B cell (primary cell): ENCODE data around the gene SLC45A3. TPM values are rescaled to one million over a fixed set of nuclear protein-coding genes. Genes with fewer than 3 reads are reported as not detected.

Experiments
- ATAC-seq: fragments of 200-7000 bp; cut with Tn5 transposase; one replicate; pipeline ENCODE4 v1.10.0; 2021; ENCODE audit warnings: low read depth, mild to moderate bottlenecking, moderate number of reproducible peaks, moderate library complexity
- CTCF ChIA-PET: fragments of 350-600 bp; sonication (Branson Sonifier 250); formaldehyde crosslinking; loops from one replicate; lab custom pipeline; 2021; ENCODE audit warnings: antibody characterized with exemption, inconsistent platforms; lab: Charles Lee
- POLR2A ChIA-PET: fragments of 350-600 bp; sonication (Branson Sonifier 250); formaldehyde crosslinking; loops from one replicate; lab custom pipeline; 2021; ENCODE audit warnings: antibody characterized with exemption; lab: Charles Lee
- DNase-seq: peaks from one replicate; pipeline ENCODE4 v3.0.0; 2013
- H2AFZ ChIP-seq: 2 replicates; pipeline ENCODE4 v1.6.1; 2012; ENCODE audit warnings: mild to moderate bottlenecking, low read depth, low read length; ENCODE audit not compliant: insufficient read depth, poor library complexity, severe bottlenecking
- H3K27ac ChIP-seq, 2 donors: 1 replicate in 1 of 2; 2 replicates in 1 of 2; pipeline ENCODE4 v1.5.1; 2012 to 2013; ENCODE audit warnings: low read length in 2 of 2, mild to moderate bottlenecking in 2 of 2, moderate library complexity in 1 of 2
- H3K27me3 ChIP-seq, 4 experiments: fragments of 200-600 bp in 1 of 4; sonication (generic) in 1 of 4; replicated peaks in 1 of 4; 1 replicate in 2 of 4; 2 replicates in 2 of 4; pipeline versions ENCODE4 v1.6.1 to v1.7.0; 2013 to 2016; ENCODE audit warnings: low read length in 3 of 4, mild to moderate bottlenecking in 2 of 4, mixed read lengths in 1 of 4, moderate library complexity in 1 of 4; ENCODE audit not compliant: insufficient read depth in 4 of 4, control insufficient read depth in 3 of 4; ENCODE audit errors: control extremely low read depth in 1 of 4
- H3K36me3 ChIP-seq, 2 experiments: replicated peaks in 1 of 2; 1 replicate in 1 of 2; 2 replicates in 1 of 2; pipeline versions ENCODE4 v1.6.1 to v1.7.1; 2013; ENCODE audit warnings: low read length in 1 of 2; ENCODE audit not compliant: insufficient read depth in 2 of 2, control insufficient read depth in 1 of 2; ENCODE audit errors: control extremely low read depth in 1 of 2, extremely low read depth in 1 of 2
- H3K4me1 ChIP-seq, 2 donors: fragments of 200-600 bp in 1 of 2; sonication (generic) in 1 of 2; 1 replicate in 1 of 2; 2 replicates in 1 of 2; pipeline versions ENCODE4 v1.5.1 to v1.6.1; 2013 to 2017; ENCODE audit warnings: low read length in 2 of 2; ENCODE audit not compliant: control insufficient read depth in 2 of 2, insufficient read depth in 2 of 2
- H3K4me2 ChIP-seq: replicated peaks from 2 replicates; pipeline ENCODE3; 2012; ENCODE audit warnings: mild to moderate bottlenecking, low read depth, low read length; ENCODE audit not compliant: poor library complexity, severe bottlenecking
- H3K4me3 ChIP-seq, 5 experiments: fragments of 200-600 bp in 1 of 5; sonication (generic) in 1 of 5; 1 replicate in 3 of 5; 2 replicates in 2 of 5; pipeline versions ENCODE4 v1.5.1 to v1.7.0; 2011 to 2016; ENCODE audit warnings: low read length in 4 of 5, mild to moderate bottlenecking in 4 of 5, low read depth in 2 of 5, control low read depth in 1 of 5, moderate library complexity in 1 of 5; ENCODE audit not compliant: insufficient read depth in 1 of 5; ENCODE audit errors: control extremely low read depth in 1 of 5, extremely low read depth in 1 of 5
- H3K79me2 ChIP-seq: fragments of 200-600 bp; sonication (generic); one replicate; pipeline ENCODE4 v1.6.0; 2016; ENCODE audit warnings: low read length; ENCODE audit not compliant: control insufficient read depth, insufficient read depth
- H3K9ac ChIP-seq: fragments of 200-600 bp; sonication (generic); 2 replicates; pipeline ENCODE4 v1.6.1; 2017; ENCODE audit warnings: mild to moderate bottlenecking, low read length, moderate library complexity
- H3K9me3 ChIP-seq, 3 donors: one replicate each; pipeline versions ENCODE4 v1.6.1 to v1.7.1; 2013; ENCODE audit warnings: low read length in 2 of 3; ENCODE audit not compliant: control insufficient read depth in 2 of 3, insufficient read depth in 1 of 3; ENCODE audit errors: control extremely low read depth in 1 of 3
- H4K20me1 ChIP-seq: 2 replicates; pipeline ENCODE4 v1.6.0; 2012; ENCODE audit warnings: mild to moderate bottlenecking, low read length; ENCODE audit not compliant: insufficient read depth, control insufficient read depth, poor library complexity, severe bottlenecking
- H3K27ac Mint-ChIP-seq: one replicate; pipeline ENCODE4 v1.8.0; 2021; ENCODE audit warnings: mixed read lengths
- H3K27me3 Mint-ChIP-seq: one replicate; pipeline ENCODE4 v1.8.0; 2021; ENCODE audit warnings: mixed read lengths
- H3K4me1 Mint-ChIP-seq: one replicate; pipeline ENCODE4 v1.8.0; 2021; ENCODE audit warnings: mixed read lengths
- H3K4me3 Mint-ChIP-seq: one replicate; pipeline ENCODE4 v1.8.0; 2021; ENCODE audit warnings: mixed read lengths
- H3K9me3 Mint-ChIP-seq: one replicate; pipeline ENCODE4 v1.8.0; 2022; ENCODE audit warnings: mixed read lengths; ENCODE audit not compliant: insufficient read depth
- EZH2 ChIP-seq: IDR thresholded peaks from 2 replicates; pipeline ENCODE4 v1.6.1; 2012; ENCODE audit warnings: borderline replicate concordance, low read depth, mild to moderate bottlenecking, moderate library complexity, low read length; ENCODE audit not compliant: insufficient read depth, poor library complexity, severe bottlenecking
- WGBS: methylation state at CpG from one replicate; pipeline ENCODE4 v1.1.5; 2013; ENCODE audit warnings: missing lambda C conversion rate; ENCODE audit not compliant: insufficient coverage; 5-methylcytosine and 5-hydroxymethylcytosine counted together
- intact Hi-C: fragments of 100-400 bp; cut with micrococcal nuclease; formaldehyde crosslinking; loops from one replicate; pipeline ENCODE4 v1.10.0; 2022
- polyA plus RNA-seq: library from polyadenylated mRNA; depleted of rRNA; stranded (reverse); fragments of >200 nt; gene quantifications from 2 replicates; pipeline ENCODE4 v1.2.3, GENCODE V29; 2012
- total RNA-seq, 2 donors: library from RNA; stranded (reverse); fragments of 120-200 nt in 1 of 2; gene quantifications; 1 replicate in 1 of 2; 2 replicates in 1 of 2; pipeline versions ENCODE4 v1.2.3 to v1.2.4, GENCODE V29; 2013 to 2022
- TF ChIP-seq, protein P1 (sequence below): fragments of 200-600 bp; IDR thresholded peaks from one replicate; pipeline ENCODE4 v1.8.0; 2022; ENCODE audit warnings: antibody characterized with exemption, mild to moderate bottlenecking

Gene SLC45A3
- total and polyA plus RNA-seq, 2 donors (not counting 1 experiment from before 2014, with no cell fraction given): 5.0 to 23.9 TPM

GRCh38 chr1:205699416-205699815 lies 19.1 kb upstream of the SLC45A3 start:
- no peak overlapping the region for H3K27ac Mint-ChIP-seq
- H3K4me1 Mint-ChIP-seq: peaks cover 13% of the 10 kb centered on the region
- Histone ChIP-seq H3K36me3 (no peaks in the 10 kb centered on the region), H3K4me3 (no peak overlapping the region), H3K4me2 (no peak overlapping the region), H3K9me3 (no peaks in the 10 kb centered on the region), H2AFZ (no peak overlapping the region), H3K27ac (no peak overlapping the region), H3K4me1 (peaks cover 18 to 19% of the 10 kb centered on the region in 2 donors), H3K9ac (no peak overlapping the region), H4K20me1 (no peaks in the 10 kb centered on the region), H3K27me3 (no peaks in the 10 kb centered on the region), H3K79me2 (no peaks in the 10 kb centered on the region)
- TF ChIP-seq EZH2: no peak
- TF ChIP-seq, protein P1, sequence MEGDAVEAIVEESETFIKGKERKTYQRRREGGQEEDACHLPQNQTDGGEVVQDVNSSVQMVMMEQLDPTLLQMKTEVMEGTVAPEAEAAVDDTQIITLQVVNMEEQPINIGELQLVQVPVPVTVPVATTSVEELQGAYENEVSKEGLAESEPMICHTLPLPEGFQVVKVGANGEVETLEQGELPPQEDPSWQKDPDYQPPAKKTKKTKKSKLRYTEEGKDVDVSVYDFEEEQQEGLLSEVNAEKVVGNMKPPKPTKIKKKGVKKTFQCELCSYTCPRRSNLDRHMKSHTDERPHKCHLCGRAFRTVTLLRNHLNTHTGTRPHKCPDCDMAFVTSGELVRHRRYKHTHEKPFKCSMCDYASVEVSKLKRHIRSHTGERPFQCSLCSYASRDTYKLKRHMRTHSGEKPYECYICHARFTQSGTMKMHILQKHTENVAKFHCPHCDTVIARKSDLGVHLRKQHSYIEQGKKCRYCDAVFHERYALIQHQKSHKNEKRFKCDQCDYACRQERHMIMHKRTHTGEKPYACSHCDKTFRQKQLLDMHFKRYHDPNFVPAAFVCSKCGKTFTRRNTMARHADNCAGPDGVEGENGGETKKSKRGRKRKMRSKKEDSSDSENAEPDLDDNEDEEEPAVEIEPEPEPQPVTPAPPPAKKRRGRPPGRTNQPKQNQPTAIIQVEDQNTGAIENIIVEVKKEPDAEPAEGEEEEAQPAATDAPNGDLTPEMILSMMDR: no peak
- intact Hi-C loops: no loop called here
- ATAC-seq: no peak
- POLR2A ChIA-PET: no interaction called here
- 100% methylated on average over 2 of the region's 4 CpGs for WGBS
- no peak for DNase-seq
- CTCF ChIA-PET: interaction anchor here (7.6 kb wide), 1 partner anchor 12 kb away, joined by 68 read pairs; no protein-coding TSS in a partner anchor
- H3K27me3 Mint-ChIP-seq: no peaks in the 10 kb centered on the region
- H3K4me3 Mint-ChIP-seq: no peak overlapping the region
- H3K9me3 Mint-ChIP-seq: no peaks in the 10 kb centered on the region

DNA sequence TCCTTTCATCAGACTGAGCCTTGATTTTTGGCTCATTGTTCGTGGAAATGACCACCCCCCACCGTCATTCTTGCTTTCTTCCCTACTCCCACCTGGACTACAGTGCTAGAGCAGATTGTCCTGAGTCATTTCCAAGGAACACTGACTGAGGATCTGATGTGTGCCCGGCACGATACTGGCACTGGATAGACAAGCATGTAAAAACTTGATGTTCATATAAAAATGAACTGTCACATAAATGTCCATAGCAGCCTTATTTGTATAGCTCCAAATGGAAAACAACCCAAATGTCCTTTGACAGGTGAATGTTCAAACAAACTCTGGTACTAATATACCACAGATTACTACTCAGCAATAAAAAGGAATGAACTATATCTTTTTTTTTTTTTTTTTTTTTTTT lies 18.6 kb upstream of the SLC45A3 start:
- Mint-ChIP-seq H3K4me3 (no peak overlapping the region), H3K9me3 (no peaks in the 10 kb centered on the region), H3K27me3 (no peaks in the 10 kb centered on the region), H3K4me1 (peaks cover 8% of the 10 kb centered on the region), H3K27ac (no peak overlapping the region)
- no peak for ATAC-seq
- POLR2A ChIA-PET: no interaction called here
- peaks cover 14 to 15% of the 10 kb centered on the region in 2 donors for H3K4me1 ChIP-seq
- H3K9ac ChIP-seq: no peak overlapping the region
- no peak for TF ChIP-seq EZH2
- TF ChIP-seq, protein P1: no peak
- no peak overlapping the region for H3K4me3 ChIP-seq
- H2AFZ ChIP-seq: no peak overlapping the region
- WGBS: 83% methylated on average over 2 of the region's 4 CpGs
- CTCF ChIA-PET: interaction anchor here (7.6 kb wide), 1 partner anchor 13 kb away, joined by 68 read pairs; no protein-coding TSS in a partner anchor
- intact Hi-C loops: no loop called here
- no peak overlapping the region for H3K4me2 ChIP-seq
- DNase-seq: no peak
- H3K79me2 ChIP-seq: no peaks in the 10 kb centered on the region
- H4K20me1 ChIP-seq: no peaks in the 10 kb centered on the region
- no peak overlapping the region for H3K27ac ChIP-seq
- H3K9me3 ChIP-seq: no peaks in the 10 kb centered on the region
- no peaks in the 10 kb centered on the region for H3K27me3 ChIP-seq
- H3K36me3 ChIP-seq: no peaks in the 10 kb centered on the region
